Aorta (tissue), 5 donors: Measurements from ENCODE around the gene UBASH3B. TPM values are rescaled to one million over a fixed set of nuclear protein-coding genes. Genes with fewer than 3 reads are reported as not detected.

Experiments
- ATAC-seq: fragments of 200-7000 bp; cut with Tn5 transposase; one replicate; pipeline ENCODE4 v1.9.1; 2022; ENCODE audit warnings: moderate library complexity; ENCODE audit not compliant: low FRiP score
- DNase-seq, 2 donors: peaks; one replicate each; pipeline ENCODE4 v3.0.0-alpha.2; 2020
- H3K27ac ChIP-seq, 2 donors: one replicate each; pipeline ENCODE4 v1.5.1; 2013; ENCODE audit warnings: low read length in 2 of 2, mild to moderate bottlenecking in 2 of 2, moderate library complexity in 2 of 2, control low read depth in 1 of 2, inconsistent platforms in 1 of 2, low read depth in 1 of 2
- H3K27me3 ChIP-seq, 2 donors: one replicate each; pipeline ENCODE4 v1.6.1; 2013; ENCODE audit warnings: control low read depth in 1 of 2, low read length in 1 of 2, mild to moderate bottlenecking in 1 of 2, moderate library complexity in 1 of 2; ENCODE audit not compliant: insufficient read depth in 2 of 2, control insufficient read depth in 1 of 2
- H3K36me3 ChIP-seq, 2 donors: one replicate each; pipeline ENCODE4 v1.6.1; 2013; ENCODE audit warnings: control low read depth in 1 of 2, low read length in 1 of 2, mild to moderate bottlenecking in 1 of 2; ENCODE audit not compliant: insufficient read depth in 2 of 2, control insufficient read depth in 1 of 2
- H3K4me1 ChIP-seq, 2 donors: one replicate each; pipeline ENCODE4 v1.6.1; 2013; ENCODE audit warnings: low read length in 2 of 2, control low read depth in 1 of 2, mild to moderate bottlenecking in 1 of 2, moderate library complexity in 1 of 2; ENCODE audit not compliant: insufficient read depth in 2 of 2, control insufficient read depth in 1 of 2
- H3K4me3 ChIP-seq, 2 donors: one replicate each; pipeline ENCODE4 v1.5.1; 2013; ENCODE audit warnings: low read length in 2 of 2, control low read depth in 1 of 2, mild to moderate bottlenecking in 1 of 2
- H3K9me3 ChIP-seq: one replicate; pipeline ENCODE4 v1.6.1; 2013; ENCODE audit warnings: mild to moderate bottlenecking, low read length; ENCODE audit not compliant: control insufficient read depth
- WGBS, 2 donors: extraction: QIAGEN DNeasy Blood & Tissue Kit; methylation state at CpG; one replicate each; pipeline ENCODE4 v1.1.7; 2013; 5-methylcytosine and 5-hydroxymethylcytosine counted together
- intact Hi-C, 2 donors: fragments of 100-400 bp; cut with DNase I; formaldehyde crosslinking; loops; one replicate each; pipeline versions ENCODE4 v1.14.2 to v1.15.0; 2022
- polyA plus RNA-seq, 2 donors: library from polyadenylated mRNA; stranded (reverse); fragments of 200-250 nt; gene quantifications; one replicate each; pipeline ENCODE4 v1.2.3, GENCODE V29; 2013
- total RNA-seq, 2 donors: library from RNA; stranded (reverse); fragmentation: NEBNext Ultra II Directional; extraction: Animal tissue kit (Norgen Biotek cat#: 25700); gene quantifications; one replicate each; pipeline ENCODE4 v1.2.1, GENCODE V29; 2021
- donor health status: healthy with polysubstance abuse.
- donor health status: Bipolar disorder and iron deficiency.
- donor health status: DM: no; HTN: no; CAD: no.
- donor health status: DM: no; HTN: no; CAD: no.
- donor health status: DM: yes; HTN: yes; CAD: no.

Gene UBASH3B
- total and polyA plus RNA-seq, 4 donors: 0.28 to 15.1 (median 6.0) TPM

DNA sequence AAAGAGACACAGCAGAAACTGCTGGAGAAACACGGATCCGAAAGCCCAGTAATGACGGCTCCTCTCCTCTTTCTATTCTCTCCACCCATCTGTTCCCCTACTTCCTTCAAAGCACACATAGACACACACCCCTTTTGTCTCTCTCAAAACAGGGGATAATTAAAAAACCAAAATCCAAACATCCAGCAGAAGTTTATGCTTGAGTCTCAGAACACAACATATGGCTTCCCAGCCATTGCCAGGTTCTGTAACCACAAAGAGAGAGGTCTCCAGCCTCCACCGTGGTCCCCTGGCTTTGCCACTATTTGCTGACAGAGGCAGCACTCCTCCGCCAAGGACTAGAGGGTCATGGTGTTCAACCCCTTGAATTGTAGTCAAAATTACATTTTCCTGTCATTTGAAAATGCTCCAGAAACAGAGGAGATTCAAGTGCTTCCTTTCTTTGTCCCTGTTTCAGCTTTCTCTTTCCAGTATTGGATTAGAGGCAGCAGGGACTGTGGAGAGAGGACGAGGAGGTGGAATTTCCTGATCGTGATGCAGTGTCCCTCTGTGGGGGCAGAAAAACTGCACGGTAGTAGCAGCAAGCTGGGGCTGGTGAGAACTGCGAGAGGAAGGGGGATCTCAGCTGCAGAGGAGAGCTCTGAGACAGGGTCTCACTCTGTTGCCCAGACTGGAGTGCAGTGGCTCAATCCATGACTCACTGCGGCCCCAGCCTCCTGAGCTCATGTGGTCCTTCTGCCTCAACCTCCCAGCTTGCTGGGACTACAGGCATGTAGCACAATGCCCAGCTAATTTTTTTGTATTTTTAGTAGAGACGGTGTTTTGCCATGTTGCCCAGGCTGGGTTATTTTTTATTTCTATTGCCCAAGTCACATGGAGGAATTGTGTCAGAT lies 60.3 kb downstream of the UBASH3B start:
- WGBS, 2 donors: 45 to 56% methylated on average over 11 of the region's 11 CpGs
- Histone ChIP-seq H3K9me3 (no peaks in the 10 kb centered on the region), H3K36me3 (no peaks in the 10 kb centered on the region), H3K27ac (no peak overlapping the region), H3K4me3 (no peak overlapping the region), H3K27me3 (peaks cover 0 to 3% of the 10 kb centered on the region in 2 donors), H3K4me1 (no peaks in the 10 kb centered on the region)
- DNase-seq (no peak), ATAC-seq (no peak)
- intact Hi-C loops: no loop called here

- 76 to 80% methylated on average over 9 of the region's 9 CpGs for WGBS, 2 donors
- no peak for ATAC-seq
These were observed 61.8 kb downstream of the UBASH3B start for GRCh38 chr11:122717264-122717867.

GRCh38 chr11:122720107-122720881 lies 64.8 kb downstream of the UBASH3B start:
- H3K4me1 ChIP-seq: no peaks in the 10 kb centered on the region
- no peak overlapping the region for H3K4me3 ChIP-seq
- no peak for DNase-seq
- 91 to 96% methylated on average over 7 of the region's 7 CpGs for WGBS, 2 donors
- intact Hi-C loops: no loop called here
- no peaks in the 10 kb centered on the region for H3K27me3 ChIP-seq
- no peak for ATAC-seq
- H3K36me3 ChIP-seq: no peaks in the 10 kb centered on the region
- no peaks in the 10 kb centered on the region for H3K9me3 ChIP-seq
- no peak overlapping the region for H3K27ac ChIP-seq

More at GRCh38 chr11:122717264-122717867, 61.8 kb downstream of the UBASH3B start:
- no peaks in the 10 kb centered on the region for H3K4me1 ChIP-seq
- no peaks in the 10 kb centered on the region for H3K36me3 ChIP-seq
- no peak overlapping the region for H3K27ac ChIP-seq
- peaks cover 0 to 3% of the 10 kb centered on the region in 2 donors for H3K27me3 ChIP-seq
- no peaks in the 10 kb centered on the region for H3K9me3 ChIP-seq
- no peak for DNase-seq
- no peak overlapping the region for H3K4me3 ChIP-seq
- intact Hi-C loops: no loop called here

DNA sequence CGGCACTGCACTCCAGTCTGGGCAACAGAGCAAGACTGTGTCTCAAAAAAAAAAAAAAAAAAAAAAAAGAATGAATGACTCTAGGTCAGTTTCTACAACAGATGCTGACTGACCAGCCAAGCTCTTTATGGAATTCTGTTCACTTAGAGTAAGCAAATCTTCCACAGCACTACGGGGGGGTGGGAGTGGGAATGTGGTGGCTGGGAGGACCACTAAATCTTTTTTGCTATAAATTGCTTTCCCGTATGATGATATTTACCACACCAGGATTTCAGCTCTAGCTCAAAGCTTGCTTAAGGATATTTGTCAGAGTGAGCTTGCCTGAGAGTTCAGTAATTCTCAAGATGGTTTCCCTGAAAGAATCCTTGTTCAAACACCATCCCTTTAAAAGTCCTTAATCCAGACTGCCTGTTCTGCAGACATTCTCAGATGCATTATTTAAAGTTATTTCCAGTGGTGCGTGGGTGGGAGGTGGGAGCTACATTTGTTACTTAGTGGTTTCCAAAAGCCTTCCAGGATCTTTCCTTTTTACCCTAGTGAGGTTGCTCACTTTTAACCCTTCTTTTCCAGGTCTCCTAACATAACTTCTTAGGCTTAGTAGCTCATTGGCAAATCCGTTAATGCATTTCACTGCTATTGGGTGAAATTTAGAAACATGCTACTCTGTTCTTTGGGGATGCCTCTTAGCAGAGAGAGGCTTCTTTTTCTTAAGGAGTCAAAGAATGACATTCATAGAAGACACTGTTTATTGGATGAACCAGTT lies 65.9 kb downstream of the UBASH3B start:
- H3K27me3 ChIP-seq: no peaks in the 10 kb centered on the region
- H3K27ac ChIP-seq: no peak overlapping the region
- no peak overlapping the region for H3K4me3 ChIP-seq
- WGBS, 2 donors: 23 to 34% methylated on average over 5 of the region's 5 CpGs
- ATAC-seq (no peak), DNase-seq (no peak)
- intact Hi-C loops: no loop called here
- no peaks in the 10 kb centered on the region for H3K4me1 ChIP-seq
- H3K36me3 ChIP-seq: no peaks in the 10 kb centered on the region
- no peaks in the 10 kb centered on the region for H3K9me3 ChIP-seq

GRCh38 chr11:122721964-122722266 lies 66.4 kb downstream of the UBASH3B start:
- no peak for DNase-seq
- Histone ChIP-seq H3K4me3 (no peak overlapping the region), H3K36me3 (no peaks in the 10 kb centered on the region), H3K9me3 (no peaks in the 10 kb centered on the region), H3K4me1 (no peaks in the 10 kb centered on the region), H3K27me3 (no peaks in the 10 kb centered on the region), H3K27ac (no peak overlapping the region)
- no peak for ATAC-seq
- intact Hi-C loops: no loop called here
- WGBS, 2 donors: 90 to 95% methylated on average over 2 of the region's 2 CpGs

DNA sequence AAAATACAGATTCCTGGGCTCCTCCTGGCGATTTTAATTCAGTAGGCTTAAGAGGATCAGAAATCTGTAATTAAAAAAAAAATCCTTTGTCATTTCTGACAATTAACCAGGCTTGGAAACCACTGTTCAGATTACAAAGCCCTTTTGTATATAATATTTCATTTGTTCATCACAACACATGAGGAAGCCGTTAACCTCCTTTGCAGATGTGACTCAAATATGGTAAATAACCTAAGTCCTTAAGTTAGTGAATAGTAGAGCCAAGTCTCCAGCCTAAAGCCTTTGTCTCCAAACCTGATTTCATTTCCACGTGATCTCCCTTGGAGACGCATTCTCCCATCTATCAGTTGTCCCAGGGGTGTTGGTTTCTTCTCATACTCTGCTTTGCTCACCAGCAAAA lies 67.6 kb downstream of the UBASH3B start:
- WGBS, 2 donors: 94 to 95% methylated on average over 4 of the region's 4 CpGs
- H3K4me3 ChIP-seq: no peak overlapping the region
- H3K36me3 ChIP-seq: no peaks in the 10 kb centered on the region
- H3K9me3 ChIP-seq: no peaks in the 10 kb centered on the region
- ATAC-seq (no peak), DNase-seq (no peak)
- H3K27ac ChIP-seq: no peak overlapping the region
- no peaks in the 10 kb centered on the region for H3K27me3 ChIP-seq
- H3K4me1 ChIP-seq: no peaks in the 10 kb centered on the region
- intact Hi-C loops: no loop called here

DNA sequence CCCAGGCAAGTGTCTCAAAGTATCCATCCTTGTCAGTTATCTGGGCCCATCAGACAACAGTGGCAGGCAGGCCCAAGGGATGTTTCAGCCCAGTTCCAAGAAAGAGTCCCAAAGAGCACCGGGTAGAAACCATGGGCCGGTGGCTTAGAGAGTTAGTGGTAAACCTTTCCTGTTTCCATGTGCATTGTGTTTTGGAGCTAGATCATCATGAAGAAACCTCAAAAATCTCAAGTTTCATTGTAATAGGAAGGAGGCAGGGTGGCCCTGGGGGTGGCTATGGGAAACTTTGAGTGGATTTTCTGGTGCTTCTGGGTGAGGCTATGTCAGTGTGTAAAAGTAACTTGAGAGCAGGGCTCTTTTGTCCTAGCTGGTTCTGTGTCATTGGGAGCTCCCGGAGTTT lies 68.1 kb downstream of the UBASH3B start:
- 88 to 92% methylated on average over 3 of the region's 3 CpGs for WGBS, 2 donors
- ATAC-seq (no peak), DNase-seq (no peak)
- no peak overlapping the region for H3K4me3 ChIP-seq
- no peaks in the 10 kb centered on the region for H3K9me3 ChIP-seq
- H3K27me3 ChIP-seq: no peaks in the 10 kb centered on the region
- H3K27ac ChIP-seq: no peak overlapping the region
- intact Hi-C loops: no loop called here
- H3K4me1 ChIP-seq: no peaks in the 10 kb centered on the region
- no peaks in the 10 kb centered on the region for H3K36me3 ChIP-seq

DNA sequence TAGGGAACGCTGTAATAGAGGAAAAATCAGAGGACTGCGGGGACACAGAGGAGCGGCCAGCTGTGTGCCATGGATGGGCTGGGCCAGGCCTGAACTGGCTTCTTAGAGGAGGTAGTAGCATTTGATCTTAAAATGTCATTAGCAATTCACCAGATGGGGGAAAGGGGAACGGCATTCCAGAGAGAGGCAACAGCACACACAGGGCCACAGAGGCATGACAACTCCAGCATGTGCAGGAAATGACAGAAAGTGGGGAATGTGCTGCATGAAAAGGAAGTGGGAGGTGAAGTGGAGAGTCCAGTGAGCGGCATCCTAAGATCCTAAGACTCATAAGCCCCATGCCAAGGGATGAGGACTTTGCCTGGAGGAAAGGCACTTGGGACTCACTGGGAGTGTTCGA lies 69.0 kb downstream of the UBASH3B start:
- H3K9me3 ChIP-seq: no peaks in the 10 kb centered on the region
- intact Hi-C loops: no loop called here
- ATAC-seq (no peak), DNase-seq (no peak)
- H3K4me3 ChIP-seq: no peak overlapping the region
- H3K36me3 ChIP-seq: no peaks in the 10 kb centered on the region
- no peaks in the 10 kb centered on the region for H3K4me1 ChIP-seq
- no peaks in the 10 kb centered on the region for H3K27me3 ChIP-seq
- WGBS, 2 donors: 78 to 80% methylated on average over 6 of the region's 6 CpGs
- H3K27ac ChIP-seq: no peak overlapping the region
